GM12892 (cell line): ENCODE data around the gene COL5A1.

Experiments
- POLR2A ChIP-seq: IDR thresholded peaks from 2 replicates; pipeline ENCODE4 v1.6.1; 2011; ENCODE audit warnings: low read depth, low read length, control low read depth
- POLR2AphosphoS5 ChIP-seq: IDR thresholded peaks from 2 replicates; pipeline ENCODE4 v1.6.1; 2011; ENCODE audit warnings: low read depth, low read length, control low read depth
- TAF1 ChIP-seq: IDR thresholded peaks from 2 replicates; pipeline ENCODE4 v1.6.1; 2011; ENCODE audit warnings: low read depth, mild to moderate bottlenecking, control low read depth, low read length, borderline replicate concordance

DNA sequence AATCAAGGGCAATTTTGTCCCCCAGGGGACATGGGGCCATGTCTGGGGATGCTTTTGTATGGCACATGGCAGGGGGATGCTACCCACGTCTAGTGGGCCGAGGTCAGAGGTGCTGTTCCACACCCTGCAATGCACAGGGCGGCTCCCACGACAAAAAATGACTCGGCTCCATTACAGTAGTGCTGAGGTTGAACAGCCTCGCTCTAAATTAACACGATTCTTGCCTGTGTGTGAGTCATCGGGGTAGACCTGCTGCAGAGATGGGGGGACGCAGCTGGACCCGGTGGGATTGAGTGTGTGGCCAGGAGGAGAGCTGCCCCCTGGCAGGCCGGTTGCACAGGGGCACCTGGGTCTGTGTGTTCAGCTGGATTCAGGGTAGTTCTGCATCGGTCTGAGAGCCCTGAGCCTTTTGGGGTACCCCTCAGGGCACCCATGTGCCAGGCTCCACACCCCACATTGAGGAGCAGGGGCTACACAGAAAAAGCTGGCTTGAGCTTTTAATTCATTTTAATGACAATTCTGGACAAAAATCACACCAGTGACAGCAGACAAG, 20.0 kb upstream of the COL5A1 start:
- no peak for TF ChIP-seq POLR2A
- no peak for TF ChIP-seq TAF1
- TF ChIP-seq POLR2AphosphoS5: no peak
